H4 (cell line): ENCODE results near the gene XPC. TPM values are rescaled to one million over a fixed set of nuclear protein-coding genes. Genes with fewer than 3 reads are reported as not detected.
"Not testable (repeated sequence)": the region's sequence is repeated elsewhere in the genome, so short reads cannot be mapped to it uniquely, and the experiment has no call there.

ENCODE experiments used
- DNase-seq: peaks from one replicate; pipeline ENCODE4 v3.0.0-alpha.2; 2015; ENCODE audit warnings: low spot score
- total RNA-seq: library from RNA; depleted of rRNA; stranded (reverse); fragments of >200 nt; shearing (Covaris generic); gene quantifications from 2 replicates; pipeline ENCODE4 v1.2.3, GENCODE V29; 2014

Gene XPC
- total RNA-seq, 1 experiment from 2014 or later: 17.1 TPM

DNA sequence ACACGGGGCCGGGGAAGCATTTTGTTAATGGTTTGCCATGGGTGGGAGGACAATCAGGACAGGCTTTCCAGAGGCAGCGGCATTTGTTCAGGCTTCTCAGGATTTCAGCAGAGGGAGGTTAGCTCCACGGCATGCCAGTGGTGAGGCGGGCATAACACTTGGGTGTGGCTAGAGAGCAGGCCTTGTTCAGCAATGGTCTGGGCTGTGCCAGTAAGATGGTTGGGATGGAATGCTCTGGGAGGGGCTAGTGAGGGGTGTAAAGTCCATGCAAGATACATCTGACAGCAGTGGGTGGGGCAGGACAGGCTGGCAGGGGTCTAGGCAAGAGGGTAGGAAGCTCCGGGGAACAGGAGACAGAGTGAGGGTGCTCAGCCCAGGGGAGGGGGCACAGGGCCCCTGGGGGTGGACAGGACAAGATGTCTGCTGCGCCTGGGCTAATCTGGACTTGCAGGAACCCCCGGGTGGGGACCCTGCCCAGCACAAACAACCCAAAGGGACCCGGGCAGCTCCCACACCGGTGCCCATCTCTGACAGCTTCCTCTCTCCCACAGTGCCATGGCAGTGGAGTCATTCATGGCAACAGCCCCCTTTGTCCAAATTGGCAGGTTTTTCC, 45.1 kb downstream of the XPC start:
- no peak for DNase-seq

GRCh38 chr3:14132689-14133088, 45.7 kb downstream of the XPC start:
- no peak for DNase-seq

- DNase-seq: no peak
Observed at GRCh38 chr3:14132120-14132519, 46.3 kb downstream of the XPC start.

- no peak for DNase-seq
Observed at GRCh38 chr3:14131134-14131533, 47.3 kb downstream of the XPC start.

GRCh38 chr3:14130707-14131106, 47.7 kb downstream of the XPC start:
- no peak for DNase-seq

DNA sequence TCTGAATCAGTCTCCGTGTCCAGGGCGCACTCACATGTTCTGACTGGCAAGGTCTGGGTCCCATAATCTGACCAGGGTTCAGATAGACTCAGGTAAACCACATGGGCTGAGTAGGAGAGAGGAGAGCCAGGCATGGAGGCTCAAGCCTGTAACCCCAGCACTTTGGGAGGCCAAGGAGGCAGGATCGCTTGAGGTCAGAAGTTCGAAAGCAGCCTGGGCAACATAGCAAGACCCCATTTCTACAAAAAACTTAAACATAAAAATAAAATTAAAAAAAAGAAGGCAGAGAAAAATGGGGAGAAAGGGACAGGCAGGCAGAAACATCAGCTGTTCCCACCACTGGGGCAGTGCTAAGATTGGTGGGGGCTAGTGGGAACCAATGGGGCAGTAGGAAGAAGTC, 48.2 kb downstream of the XPC start:
- DNase-seq: no peak

- no peak for DNase-seq
Observed at GRCh38 chr3:14129296-14129695, 49.1 kb downstream of the XPC start.

DNA sequence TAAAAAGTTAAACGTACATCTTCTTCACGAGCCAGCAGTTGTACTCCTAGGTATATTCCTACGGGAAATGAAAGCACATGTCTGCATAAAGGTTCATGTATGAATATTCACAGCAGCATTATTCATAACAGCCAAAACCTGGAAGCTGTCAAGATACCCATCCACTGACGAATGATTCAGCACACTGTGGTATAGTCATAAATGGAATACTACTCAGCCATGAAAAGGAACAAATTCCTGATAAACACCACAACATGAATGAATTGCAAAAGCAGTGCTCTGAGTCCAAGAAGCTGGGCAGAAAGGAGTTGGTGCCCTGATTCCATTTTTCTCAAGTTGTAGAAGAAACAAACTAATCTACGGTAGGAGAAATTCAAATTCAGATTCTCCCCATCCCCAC, 49.7 kb downstream of the XPC start:
- no peak for DNase-seq

GRCh38 chr3:14127516-14128161, 50.8 kb downstream of the XPC start:
- DNase-seq: no peak

- no peak for DNase-seq
Observed at GRCh38 chr3:14126887-14127505, 51.4 kb downstream of the XPC start.

- no peak for DNase-seq
Observed at GRCh38 chr3:14126017-14126886, 52.1 kb downstream of the XPC start.

DNA sequence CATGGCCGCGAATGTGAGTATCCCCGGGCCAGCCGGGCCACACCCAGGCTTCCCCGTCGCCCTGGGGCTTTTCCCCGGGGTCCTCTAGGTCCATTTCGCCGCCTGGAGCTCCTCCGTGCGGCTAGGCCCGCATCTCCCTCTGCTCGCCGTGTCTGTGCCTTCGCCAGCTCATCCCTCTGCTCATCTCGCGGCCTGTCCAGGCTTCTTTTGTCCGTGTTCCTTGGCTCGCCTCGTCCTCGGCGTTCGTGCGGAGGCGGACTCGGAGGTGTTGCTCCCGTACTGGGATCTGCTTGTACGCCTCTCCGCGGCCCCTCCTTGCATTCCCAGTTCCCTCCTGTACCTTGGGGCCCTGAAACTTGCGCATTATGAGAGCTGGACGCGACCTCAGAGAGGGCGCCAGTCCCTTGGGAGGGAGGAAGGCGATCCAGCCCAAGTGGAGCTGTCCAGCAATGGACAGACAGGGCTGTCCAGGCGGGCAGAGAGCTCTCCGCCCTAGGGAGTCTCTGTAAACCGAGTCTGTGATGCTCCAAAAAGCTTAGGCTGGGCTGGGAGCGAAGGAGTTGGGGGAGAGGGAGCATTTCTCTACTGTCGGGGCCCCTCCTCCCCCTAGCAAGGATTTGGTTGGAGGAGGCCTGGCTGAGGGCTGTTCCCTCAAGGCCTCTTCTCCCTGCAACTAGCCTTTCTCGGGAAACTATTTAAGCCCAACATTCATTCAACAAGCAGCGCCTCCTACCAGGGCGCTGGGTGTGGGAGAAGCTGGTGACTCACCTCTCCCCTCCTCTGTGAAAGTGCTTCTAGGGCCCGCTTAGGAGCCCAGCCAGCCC, 53.0 kb downstream of the XPC start:
- DNase-seq: peak; percentile 80

- DNase-seq: peak; percentile 99
Observed at GRCh38 chr3:14124615-14125192, 53.7 kb downstream of the XPC start, which contains the start of the genes CHCHD4 and TMEM43. TSS of gene CHCHD4 (minus strand) at chr3:14124870. CDS start at chr3:14124676, 194 bp downstream. TSS of gene TMEM43 (plus strand) at chr3:14125052. CDS start at chr3:14125194, 142 bp downstream.

DNA sequence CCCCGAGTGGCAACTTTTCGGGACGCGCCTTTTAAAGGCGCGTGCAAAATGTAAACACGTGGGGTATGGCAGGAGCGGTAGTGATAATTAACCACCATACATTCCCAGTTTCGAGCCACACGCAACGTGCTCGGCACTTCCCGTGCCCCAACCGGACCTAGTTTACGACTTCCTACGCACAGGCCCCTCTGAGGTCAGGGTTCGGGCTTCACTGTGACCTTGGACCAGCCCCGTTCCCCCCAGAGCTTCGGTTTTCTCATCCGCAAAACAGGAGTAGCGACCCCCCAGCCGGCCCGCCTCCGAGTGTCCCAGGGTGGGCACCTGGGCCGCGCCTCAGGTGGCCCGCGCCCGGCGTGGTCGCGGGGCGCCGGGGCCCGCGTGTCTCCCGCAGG, 54.2 kb downstream of the XPC start:
- DNase-seq: peak; percentile 29

DNA sequence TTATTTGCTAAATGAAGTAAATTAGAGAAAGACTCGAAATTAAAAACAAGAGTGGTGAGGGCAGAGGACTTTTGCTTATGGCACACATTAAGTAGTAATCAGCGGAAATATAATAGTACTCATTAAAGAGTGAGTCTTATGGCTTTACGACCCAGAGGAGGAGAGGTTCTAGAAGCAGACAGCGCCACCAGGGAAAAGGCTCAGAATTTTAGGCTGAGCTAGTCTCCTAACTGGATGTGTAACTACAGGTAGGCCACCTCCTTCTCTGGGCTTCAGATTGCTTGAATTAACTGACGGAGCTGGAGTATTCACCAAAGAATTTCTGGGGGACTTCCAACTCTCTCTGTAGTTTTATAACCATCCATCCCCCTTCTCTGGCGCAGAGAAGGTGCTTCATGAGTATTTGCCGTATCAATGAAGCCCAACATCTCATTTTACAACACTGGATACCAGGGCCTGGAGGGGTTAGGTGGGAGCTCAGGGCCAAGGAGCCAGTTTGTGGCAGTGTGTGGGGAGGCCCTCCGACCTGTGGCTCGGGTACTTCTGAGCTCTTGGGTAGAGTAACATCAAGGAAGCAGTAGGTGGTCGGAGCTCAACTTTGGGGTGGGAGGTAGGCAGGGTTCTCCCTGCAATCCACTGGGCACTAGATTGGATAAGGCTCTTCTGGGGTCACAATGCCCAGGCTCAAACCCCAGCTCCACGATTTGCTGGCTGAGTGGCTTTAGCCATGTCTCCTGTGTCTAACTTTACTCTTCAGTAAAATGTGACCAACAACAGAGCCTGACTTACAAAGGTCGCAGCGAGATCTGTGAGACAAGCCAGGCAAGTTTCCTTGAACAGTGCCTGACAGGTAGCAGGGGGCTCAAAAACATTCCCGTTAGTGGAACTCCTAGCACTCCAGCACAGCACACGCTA, 54.8 kb downstream of the XPC start:
- DNase-seq: no peak

DNA sequence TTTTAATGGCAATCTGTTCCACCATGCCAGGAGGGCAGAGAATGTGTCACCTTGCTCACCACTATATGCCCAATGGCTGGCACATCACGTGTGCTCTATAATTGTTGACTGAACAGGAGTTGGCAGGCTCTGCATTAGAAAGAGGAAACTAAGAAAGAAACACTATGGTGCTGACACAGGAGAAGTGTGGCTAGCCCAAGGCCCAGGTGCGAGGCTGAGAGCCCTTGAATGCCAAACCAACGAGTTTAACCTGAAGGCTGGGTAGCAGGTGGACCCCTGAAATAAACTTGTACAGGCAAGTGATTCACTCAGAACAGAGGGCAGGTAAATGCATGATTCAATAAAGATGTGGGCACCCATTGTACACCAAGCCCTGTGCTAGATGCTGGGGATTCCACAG, 56.1 kb downstream of the XPC start:
- no peak for DNase-seq

GRCh38 chr3:14121859-14122258, 56.5 kb downstream of the XPC start:
- no peak for DNase-seq

DNA sequence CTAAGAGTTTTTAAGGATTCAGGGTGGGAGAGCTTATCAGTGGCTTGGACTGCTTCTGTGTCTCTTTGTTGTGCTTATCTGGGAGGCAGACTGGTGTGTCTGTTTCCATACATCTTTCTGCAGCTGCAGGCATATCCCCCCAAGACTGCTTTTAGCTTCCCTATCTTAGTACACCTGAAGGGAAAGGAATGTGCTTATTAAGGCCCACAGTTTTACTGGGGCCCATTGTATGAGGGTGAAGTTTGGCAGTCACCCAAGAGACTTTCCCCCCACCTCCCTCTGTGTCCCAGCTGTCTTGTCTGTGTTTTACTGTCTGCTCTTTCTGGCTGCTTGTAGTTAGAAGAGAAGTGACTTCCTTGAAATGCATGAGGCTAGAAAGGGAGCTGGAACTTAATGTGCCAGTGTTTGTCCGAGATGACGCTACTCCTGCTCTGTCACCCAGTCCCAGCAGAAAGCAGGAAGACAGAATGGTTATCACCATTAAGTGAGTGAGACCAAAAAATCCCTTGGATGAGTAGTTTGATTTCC, 57.4 kb downstream of the XPC start:
- DNase-seq: not testable (repeated sequence)

DNA sequence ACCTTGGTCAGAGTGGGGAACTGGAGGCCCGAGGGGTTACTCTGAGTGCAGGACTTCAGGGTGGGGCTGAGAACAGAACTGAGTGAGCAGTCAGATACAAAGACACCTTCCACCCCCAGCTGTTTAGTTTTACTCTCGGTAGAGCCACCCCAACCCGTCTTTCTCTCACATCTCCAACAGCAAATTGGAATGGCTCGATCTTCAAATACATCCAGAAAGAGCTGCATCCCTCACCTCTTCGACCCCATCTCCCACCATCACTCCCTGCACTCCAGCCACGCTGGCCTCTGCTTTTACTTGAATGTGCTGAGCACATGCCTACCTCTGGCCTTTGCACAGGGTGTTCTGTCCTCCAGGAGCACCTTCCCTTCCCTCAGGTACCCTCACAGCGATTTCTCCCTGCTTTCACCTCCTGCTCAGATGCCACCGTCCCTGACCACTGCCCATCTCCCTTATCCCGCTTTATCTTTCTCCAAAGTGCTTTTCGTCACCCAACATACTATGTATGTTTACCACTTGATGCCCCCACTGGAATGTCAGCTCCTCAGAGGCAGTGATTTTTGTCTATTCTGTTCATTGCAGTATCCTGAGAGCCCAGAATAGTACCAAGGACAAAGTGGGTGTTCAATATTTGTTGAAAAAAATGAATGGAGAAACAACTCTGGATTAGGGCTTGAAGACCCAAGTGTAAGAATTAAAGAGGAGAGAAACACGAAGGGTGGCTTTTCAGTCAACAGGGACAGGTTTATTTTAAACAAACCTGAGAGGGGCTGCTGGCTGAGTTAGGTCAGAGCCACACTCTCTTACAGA, 58.1 kb downstream of the XPC start:
- DNase-seq: no peak
